ENCODE data around the gene RNASEH2B.

The RNASEH2B gene

DNA sequence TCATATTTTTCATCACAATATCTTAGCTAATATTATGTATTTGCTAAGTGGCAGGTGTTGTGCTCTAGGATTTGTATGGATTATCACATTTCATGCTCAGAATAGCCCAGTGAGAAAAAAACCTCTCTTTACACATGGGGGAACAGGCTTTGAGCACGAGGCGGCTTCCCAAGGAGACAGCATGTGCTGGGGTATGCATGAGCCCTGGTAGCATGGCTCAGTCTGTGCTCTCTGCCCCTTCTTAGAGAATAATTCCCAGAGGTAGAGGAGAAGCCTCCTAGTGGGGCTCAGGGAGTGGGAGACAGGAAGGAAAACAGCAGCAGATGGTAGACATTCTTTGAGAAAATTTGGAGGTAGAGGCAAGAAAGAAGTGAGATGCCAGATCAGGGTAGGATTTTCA, 31.6 kb downstream of the RNASEH2B start:
- no peak for TF ChIP-seq CTCF (conservative IDR thresholded peaks at IDR 0.05; ENCODE audit: low read depth, low read length)
- H3K4me2 ChIP-seq: no peak overlapping the region
- H3K27me3 ChIP-seq (ENCODE audit: insufficient read depth, low read depth): no peaks in the 10 kb centered on the region
- no peaks in the 10 kb centered on the region for H4K20me1 ChIP-seq (ENCODE audit: insufficient read depth)
- no peaks in the 10 kb centered on the region for H3K79me2 ChIP-seq (ENCODE audit: insufficient read depth, low read depth)
- no peaks in the 10 kb centered on the region for H3K4me1 ChIP-seq (ENCODE audit: low read depth, poor library complexity, severe bottlenecking)
- no peak overlapping the region for H2AFZ ChIP-seq (ENCODE audit: low read depth)
- no peak overlapping the region for H3K9ac ChIP-seq
- no peak overlapping the region for H3K4me3 ChIP-seq (IDR thresholded peaks at IDR 0.05; ENCODE audit: insufficient read depth, low read depth, low read length)
- no peaks in the 10 kb centered on the region for H3K36me3 ChIP-seq (ENCODE audit: insufficient read depth)
- H3K27ac ChIP-seq: no peak overlapping the region

DNA sequence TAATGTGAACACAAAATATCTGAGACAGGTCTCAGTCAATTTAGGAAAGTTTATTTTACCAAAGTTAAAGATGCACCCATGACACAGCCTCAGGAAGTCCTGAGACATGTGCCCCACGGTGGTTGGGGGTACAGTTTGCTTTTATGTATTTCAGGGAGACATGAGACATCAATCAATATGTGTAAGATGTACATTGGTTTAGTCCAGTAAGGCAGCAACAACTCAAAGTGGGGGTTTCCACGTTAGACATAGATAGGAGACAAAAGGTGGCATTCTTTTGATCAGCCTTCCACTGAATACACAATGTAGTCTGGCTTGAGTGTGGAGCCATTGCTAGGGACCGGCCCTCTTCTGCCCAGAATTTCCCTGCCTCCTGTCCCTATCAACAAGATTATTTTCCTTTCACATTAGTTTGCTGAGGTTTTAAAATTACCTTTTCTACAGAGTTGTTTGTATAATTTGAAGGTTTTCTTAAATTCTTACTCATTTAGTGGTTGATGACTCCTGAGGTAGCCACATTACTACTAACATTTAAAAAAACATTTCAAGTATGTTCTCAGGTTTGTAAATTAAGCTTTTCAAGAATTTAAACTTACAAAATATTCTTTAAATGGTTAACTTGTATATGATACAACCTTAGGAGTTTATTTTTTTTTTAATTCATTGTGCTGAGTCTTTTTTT, 33.2 kb downstream of the RNASEH2B start:
- Histone ChIP-seq H3K27me3 (ENCODE audit: insufficient read depth, low read depth) (no peaks in the 10 kb centered on the region), H3K4me3 (IDR thresholded peaks at IDR 0.05; ENCODE audit: insufficient read depth, low read depth, low read length) (no peak overlapping the region), H3K9ac (no peak overlapping the region), H3K36me3 (ENCODE audit: insufficient read depth) (no peaks in the 10 kb centered on the region), H4K20me1 (ENCODE audit: insufficient read depth) (no peaks in the 10 kb centered on the region), H3K4me2 (no peak overlapping the region), H2AFZ (ENCODE audit: low read depth) (no peak overlapping the region), H3K4me1 (ENCODE audit: low read depth, poor library complexity, severe bottlenecking) (no peaks in the 10 kb centered on the region), H3K27ac (no peak overlapping the region), H3K79me2 (ENCODE audit: insufficient read depth, low read depth) (no peaks in the 10 kb centered on the region)
- no peak for TF ChIP-seq CTCF (conservative IDR thresholded peaks at IDR 0.05; ENCODE audit: low read depth, low read length)

- Histone ChIP-seq H3K4me2 (no peak overlapping the region), H4K20me1 (ENCODE audit: insufficient read depth) (no peaks in the 10 kb centered on the region), H3K79me2 (ENCODE audit: insufficient read depth, low read depth) (no peaks in the 10 kb centered on the region), H3K9ac (no peak overlapping the region), H3K27me3 (ENCODE audit: insufficient read depth, low read depth) (no peaks in the 10 kb centered on the region), H3K36me3 (ENCODE audit: insufficient read depth) (no peaks in the 10 kb centered on the region), H2AFZ (ENCODE audit: low read depth) (no peak overlapping the region), H3K27ac (no peak overlapping the region), H3K4me3 (IDR thresholded peaks at IDR 0.05; ENCODE audit: insufficient read depth, low read depth, low read length) (no peak overlapping the region), H3K4me1 (ENCODE audit: low read depth, poor library complexity, severe bottlenecking) (no peaks in the 10 kb centered on the region)
- no peak for TF ChIP-seq CTCF (conservative IDR thresholded peaks at IDR 0.05; ENCODE audit: low read depth, low read length)
These were observed 36.1 kb downstream of the RNASEH2B start for GRCh38 chr13:50945669-50946068.

GRCh38 chr13:50948601-50949000, 39.0 kb downstream of the RNASEH2B start:
- Histone ChIP-seq H2AFZ (ENCODE audit: low read depth) (no peak overlapping the region), H3K4me2 (no peak overlapping the region), H3K4me3 (IDR thresholded peaks at IDR 0.05; ENCODE audit: insufficient read depth, low read depth, low read length) (no peak overlapping the region), H3K27me3 (ENCODE audit: insufficient read depth, low read depth) (no peaks in the 10 kb centered on the region), H3K79me2 (ENCODE audit: insufficient read depth, low read depth) (no peaks in the 10 kb centered on the region), H3K4me1 (ENCODE audit: low read depth, poor library complexity, severe bottlenecking) (no peaks in the 10 kb centered on the region), H3K9ac (no peak overlapping the region), H4K20me1 (ENCODE audit: insufficient read depth) (no peaks in the 10 kb centered on the region), H3K36me3 (ENCODE audit: insufficient read depth) (no peaks in the 10 kb centered on the region), H3K27ac (no peak overlapping the region)
- TF ChIP-seq CTCF (conservative IDR thresholded peaks at IDR 0.05; ENCODE audit: low read depth, low read length): no peak
